H7 (cell line): ENCODE measurements around the gene MAOA. TPM values are rescaled to one million over a fixed set of nuclear protein-coding genes. Genes with fewer than 3 reads are reported as not detected.

Experiments
- DNase-seq: peaks from one replicate; pipeline ENCODE4 v3.0.0; 2012
- H3K27me3 ChIP-seq: 2 replicates; pipeline ENCODE4 v1.6.0; 2011; ENCODE audit warnings: mild to moderate bottlenecking, low read length; ENCODE audit not compliant: control insufficient read depth, insufficient read depth
- H3K36me3 ChIP-seq: replicated peaks from 2 replicates; pipeline ENCODE4 v1.5.1; 2011; ENCODE audit warnings: low read length; ENCODE audit not compliant: control insufficient read depth, insufficient read depth
- H3K4me3 ChIP-seq: 2 replicates; pipeline ENCODE4 v1.5.1; 2011; ENCODE audit warnings: low read depth, mild to moderate bottlenecking, control low read depth, low read length, moderate library complexity; ENCODE audit not compliant: insufficient read depth
- total RNA-seq: library from RNA; depleted of rRNA; stranded (reverse); fragments of >200 nt; shearing (Covaris generic); gene quantifications from 2 replicates; pipeline ENCODE4 v1.2.3, GENCODE V29; 2014

MAOA gene
- total RNA-seq, 1 experiment from 2014 or later = 20.1 TPM

DNA sequence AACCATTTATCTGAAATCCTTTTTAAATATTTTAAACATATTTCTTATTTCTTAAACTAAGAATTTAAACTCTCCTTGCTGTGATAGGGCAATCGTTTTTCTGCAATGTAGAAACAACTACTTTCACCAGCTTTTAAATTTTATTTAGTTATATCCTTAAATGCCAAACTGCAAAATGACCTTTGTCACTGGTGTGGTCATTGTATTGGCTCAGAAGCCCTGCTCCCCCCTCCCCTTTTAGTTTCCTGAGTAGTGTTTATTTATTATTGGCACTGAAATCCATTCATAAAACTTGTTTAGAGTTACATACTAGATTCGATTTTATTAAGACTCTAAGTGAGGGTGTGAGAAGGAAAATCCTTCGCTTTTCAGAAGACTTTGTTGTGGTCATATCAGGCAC is 23.0 kb downstream of the MAOA start:
- H3K36me3 ChIP-seq = no peaks in the 10 kb centered on the region
- H3K27me3 ChIP-seq = no peaks in the 10 kb centered on the region
- no peak overlapping the region for H3K4me3 ChIP-seq
- no peak for DNase-seq

DNA sequence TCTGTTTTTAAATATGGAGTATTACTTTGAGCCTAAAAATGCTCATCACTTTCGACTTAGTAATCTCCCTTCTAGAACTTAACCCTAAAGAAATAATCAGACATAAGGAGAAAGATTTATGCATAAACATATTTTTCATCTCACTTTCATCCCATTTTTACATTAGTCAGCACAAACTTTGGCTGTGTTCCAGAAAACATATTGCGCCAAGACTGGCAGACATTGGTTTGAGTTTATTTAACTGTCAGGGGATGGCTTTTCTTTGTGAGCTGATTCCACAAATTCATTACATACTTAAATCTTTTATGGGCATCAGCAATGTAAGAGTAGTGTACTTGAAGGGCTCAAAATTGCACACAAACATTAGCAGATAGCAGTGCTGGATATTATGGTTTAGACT is 23.7 kb downstream of the MAOA start:
- Histone ChIP-seq H3K36me3 (no peaks in the 10 kb centered on the region), H3K4me3 (no peak overlapping the region), H3K27me3 (no peaks in the 10 kb centered on the region)
- DNase-seq = no peak

DNA sequence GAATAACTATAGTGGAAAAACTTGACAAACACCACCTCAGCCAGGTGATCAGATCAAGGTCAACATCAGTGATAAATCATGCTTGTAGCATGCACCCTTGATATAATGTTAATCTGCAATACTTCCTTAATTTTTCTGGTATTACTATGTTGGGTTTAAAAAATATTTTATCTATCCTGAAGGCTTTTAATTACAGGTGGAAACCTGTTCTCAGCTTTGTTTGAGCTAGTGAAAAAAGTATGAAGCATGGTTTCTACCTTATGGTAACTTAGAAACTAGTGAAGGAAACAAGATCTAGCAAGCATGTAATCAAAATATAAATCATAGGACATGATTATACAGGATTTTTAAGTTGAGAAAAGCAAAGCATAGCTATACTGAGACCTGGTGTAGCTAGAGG is 26.6 kb downstream of the MAOA start:
- no peaks in the 10 kb centered on the region for H3K36me3 ChIP-seq
- no peak overlapping the region for H3K4me3 ChIP-seq
- no peak for DNase-seq
- H3K27me3 ChIP-seq = no peaks in the 10 kb centered on the region

DNA sequence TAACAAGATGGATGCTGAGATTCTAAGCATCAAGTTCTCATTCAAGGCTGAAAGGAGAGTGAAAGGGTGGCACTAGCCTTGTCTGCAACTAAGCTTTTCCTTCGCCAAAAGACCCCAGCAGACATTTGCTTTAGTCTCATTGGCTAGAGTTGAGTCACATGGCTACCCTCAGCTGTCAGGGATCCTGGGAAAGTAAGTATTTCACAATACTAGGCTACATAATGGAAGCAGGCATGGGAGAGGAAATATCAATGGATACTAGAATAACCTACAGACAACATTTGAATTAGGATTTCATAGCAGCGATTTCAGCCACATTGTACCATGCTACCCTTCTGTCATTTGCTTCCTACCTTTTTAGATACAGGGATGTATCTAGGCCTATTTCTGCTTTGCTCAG is 29.1 kb downstream of the MAOA start:
- Histone ChIP-seq H3K36me3 (no peaks in the 10 kb centered on the region), H3K27me3 (no peaks in the 10 kb centered on the region), H3K4me3 (no peak overlapping the region)
- no peak for DNase-seq

DNA sequence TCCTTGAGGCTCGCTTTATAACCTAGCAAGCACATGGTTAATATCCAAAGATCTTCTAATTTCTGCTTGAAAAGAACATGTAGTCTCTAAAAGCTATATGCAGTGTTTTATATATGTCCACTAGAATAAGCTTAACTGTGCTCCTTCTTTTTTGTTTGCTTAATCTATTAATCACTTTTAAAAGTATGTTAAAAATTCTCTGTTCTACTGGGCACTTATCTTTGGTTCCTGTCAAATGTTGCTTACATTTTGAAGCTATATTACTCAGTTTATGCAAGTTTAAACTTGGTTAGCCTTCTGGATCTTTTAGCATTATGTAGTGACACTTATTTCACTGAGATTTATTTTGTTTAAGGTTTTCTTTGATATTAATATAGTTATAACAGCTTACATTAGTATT is 32.5 kb downstream of the MAOA start:
- H3K36me3 ChIP-seq = no peaks in the 10 kb centered on the region
- no peak for DNase-seq
- H3K4me3 ChIP-seq = no peak overlapping the region
- H3K27me3 ChIP-seq = no peaks in the 10 kb centered on the region

DNA sequence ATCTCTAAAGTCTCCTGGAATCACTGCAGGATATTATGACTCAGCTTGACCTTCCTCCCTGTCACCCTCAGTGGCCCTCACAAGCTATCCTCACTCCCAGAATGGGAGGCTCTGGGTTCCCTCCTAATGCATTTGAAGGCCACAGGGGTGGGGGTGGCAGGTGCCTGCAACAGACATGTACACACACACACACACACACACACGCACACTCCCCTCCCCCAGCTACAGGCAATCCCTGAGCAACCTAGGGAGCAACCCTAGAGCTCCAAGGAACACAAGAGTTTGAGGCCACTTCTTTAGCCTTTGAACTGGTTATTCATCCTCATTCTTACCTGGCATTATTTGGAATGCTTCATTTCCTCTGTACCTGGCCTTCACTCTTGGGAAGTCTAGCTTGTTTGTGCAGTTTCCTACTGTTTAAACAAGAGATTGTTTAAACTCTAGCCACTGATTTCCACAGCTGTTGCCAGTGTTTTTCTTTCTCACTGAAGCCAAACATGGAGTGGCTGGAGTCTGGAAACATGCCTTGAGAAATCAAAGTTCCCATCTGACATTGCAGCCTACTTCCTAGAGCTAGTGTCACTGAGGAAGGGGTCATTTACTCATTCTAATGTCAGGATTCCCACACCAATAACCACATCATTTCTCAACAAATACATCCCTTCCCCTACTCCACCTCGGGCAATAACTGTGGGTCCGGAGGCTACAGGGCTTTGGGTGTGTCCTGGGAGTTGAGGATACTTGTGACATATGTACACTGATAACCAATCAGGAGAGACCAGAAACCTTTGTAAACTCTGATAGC is 37.7 kb downstream of the MAOA start:
- Histone ChIP-seq H3K4me3 (no peak overlapping the region), H3K36me3 (no peaks in the 10 kb centered on the region), H3K27me3 (no peaks in the 10 kb centered on the region)
- DNase-seq = no peak

DNA sequence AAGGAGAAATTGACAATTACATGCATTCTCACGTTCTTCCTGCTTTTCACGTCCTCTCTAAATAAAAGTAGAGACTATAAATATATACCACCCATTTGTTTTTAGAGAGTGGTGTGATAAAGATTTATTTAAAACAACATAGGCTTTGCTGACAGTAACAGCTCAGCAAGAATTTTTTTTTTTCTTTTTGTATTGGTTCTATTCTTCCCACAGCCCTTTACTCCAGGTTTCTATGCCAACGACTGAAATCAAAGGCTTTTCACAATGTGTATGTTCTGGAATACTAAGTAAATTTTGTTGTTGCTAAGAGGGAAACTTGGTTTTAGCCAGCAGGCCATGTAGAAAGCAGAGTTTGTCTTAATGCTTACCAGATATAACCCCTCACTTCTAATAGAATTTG is 43.4 kb downstream of the MAOA start:
- DNase-seq = no peak
- Histone ChIP-seq H3K4me3 (no peak overlapping the region), H3K27me3 (no peaks in the 10 kb centered on the region), H3K36me3 (no peaks in the 10 kb centered on the region)

DNA sequence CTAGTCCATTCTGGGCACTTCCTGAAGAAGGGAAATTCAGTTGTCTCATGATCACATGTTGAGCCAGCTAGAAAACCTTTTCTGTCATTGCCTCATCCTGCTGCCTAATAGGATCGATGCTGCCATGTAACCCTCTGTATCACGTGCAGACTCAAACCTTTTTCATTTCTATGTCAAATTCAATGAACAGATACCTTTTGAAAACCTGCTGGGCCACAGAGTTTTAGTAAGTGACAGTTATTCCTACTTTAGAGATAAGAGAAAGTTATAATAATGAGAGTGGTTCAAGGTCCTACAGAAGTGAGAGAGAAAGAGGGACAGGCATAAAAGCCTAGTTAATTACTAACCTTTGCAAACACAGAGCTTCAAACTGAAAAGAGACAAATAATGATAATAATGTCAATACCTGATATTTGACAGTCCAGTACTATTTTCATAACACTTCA is 46.0 kb downstream of the MAOA start:
- no peaks in the 10 kb centered on the region for H3K27me3 ChIP-seq
- DNase-seq = no peak
- H3K36me3 ChIP-seq = no peaks in the 10 kb centered on the region
- H3K4me3 ChIP-seq = no peak overlapping the region

DNA sequence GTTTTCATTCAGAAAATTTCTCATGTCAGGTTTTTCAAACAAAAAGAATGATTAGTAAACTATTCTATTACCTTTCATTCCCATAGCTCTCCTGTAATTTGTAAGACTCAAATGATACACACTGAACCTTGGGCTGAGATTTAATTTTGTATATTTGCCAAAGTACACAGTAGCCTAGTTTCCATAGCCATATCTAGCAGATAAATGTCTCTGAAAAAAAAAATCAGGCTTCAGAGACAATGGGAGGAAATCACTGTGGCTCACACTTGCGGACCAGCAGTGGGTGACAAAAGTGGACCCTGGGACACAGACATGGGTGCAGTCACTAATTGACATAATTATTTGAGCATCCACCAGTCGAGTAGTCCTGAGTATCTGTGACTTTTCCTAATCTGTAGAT is 46.6 kb downstream of the MAOA start:
- no peak for DNase-seq
- Histone ChIP-seq H3K4me3 (no peak overlapping the region), H3K36me3 (no peaks in the 10 kb centered on the region), H3K27me3 (no peaks in the 10 kb centered on the region)

DNA sequence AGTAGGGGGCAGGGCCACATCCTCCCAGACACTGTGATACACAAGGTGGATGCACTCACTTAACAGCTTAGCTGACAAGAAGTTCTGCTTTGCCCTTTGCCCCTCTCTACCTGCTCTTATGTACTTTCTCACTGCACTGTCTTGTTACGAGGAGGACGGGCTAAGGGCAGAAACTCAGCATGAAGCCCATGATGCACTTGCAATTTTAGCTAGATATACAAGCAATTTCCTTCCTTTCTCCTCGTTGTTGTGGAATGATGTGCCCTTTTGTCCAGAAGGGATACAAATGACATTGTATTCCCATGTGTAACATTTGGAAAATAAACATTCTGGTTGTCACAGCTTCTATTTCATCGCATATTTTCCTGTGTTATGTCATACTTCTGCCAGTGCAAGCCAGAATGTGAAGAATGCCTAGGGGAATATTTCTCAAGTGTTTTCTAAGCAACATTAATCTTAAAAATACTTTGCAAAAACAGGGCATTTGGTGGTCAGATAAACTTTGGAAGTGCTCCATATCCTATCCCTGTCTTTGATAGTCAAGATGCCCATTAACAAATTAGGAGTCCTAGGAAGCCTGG is 47.2 kb downstream of the MAOA start:
- no peak for DNase-seq
- H3K36me3 ChIP-seq = no peaks in the 10 kb centered on the region
- no peaks in the 10 kb centered on the region for H3K27me3 ChIP-seq
- H3K4me3 ChIP-seq = no peak overlapping the region

DNA sequence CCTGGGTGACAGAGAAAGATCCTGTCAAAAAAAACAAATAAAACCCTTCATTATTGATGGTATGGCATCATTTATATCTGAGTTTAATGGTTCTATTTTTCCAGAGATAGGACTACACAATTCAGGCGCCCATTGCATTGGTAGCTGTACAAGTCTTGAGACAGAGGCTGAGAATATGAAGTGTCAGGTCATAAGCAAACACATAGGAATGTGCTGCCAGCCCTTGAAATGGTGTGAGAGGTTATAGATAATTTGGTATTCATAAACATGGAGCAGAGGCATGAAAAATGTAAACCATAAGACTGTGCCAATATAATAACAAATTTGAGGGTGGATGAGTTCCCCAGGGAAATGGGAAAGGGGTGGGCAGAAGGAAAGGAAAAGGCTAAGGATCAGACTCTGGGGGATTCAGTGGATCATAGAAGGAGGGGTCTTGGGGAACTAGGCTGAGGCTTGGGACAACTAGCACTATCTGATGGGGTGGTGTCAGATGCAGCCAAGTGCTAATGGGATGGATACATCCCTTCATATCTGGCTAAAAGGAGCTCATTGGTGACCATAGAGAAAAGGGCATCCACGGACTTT is 50.8 kb downstream of the MAOA start:
- H3K27me3 ChIP-seq = no peaks in the 10 kb centered on the region
- DNase-seq = no peak
- H3K36me3 ChIP-seq = no peaks in the 10 kb centered on the region
- H3K4me3 ChIP-seq = no peak overlapping the region

DNA sequence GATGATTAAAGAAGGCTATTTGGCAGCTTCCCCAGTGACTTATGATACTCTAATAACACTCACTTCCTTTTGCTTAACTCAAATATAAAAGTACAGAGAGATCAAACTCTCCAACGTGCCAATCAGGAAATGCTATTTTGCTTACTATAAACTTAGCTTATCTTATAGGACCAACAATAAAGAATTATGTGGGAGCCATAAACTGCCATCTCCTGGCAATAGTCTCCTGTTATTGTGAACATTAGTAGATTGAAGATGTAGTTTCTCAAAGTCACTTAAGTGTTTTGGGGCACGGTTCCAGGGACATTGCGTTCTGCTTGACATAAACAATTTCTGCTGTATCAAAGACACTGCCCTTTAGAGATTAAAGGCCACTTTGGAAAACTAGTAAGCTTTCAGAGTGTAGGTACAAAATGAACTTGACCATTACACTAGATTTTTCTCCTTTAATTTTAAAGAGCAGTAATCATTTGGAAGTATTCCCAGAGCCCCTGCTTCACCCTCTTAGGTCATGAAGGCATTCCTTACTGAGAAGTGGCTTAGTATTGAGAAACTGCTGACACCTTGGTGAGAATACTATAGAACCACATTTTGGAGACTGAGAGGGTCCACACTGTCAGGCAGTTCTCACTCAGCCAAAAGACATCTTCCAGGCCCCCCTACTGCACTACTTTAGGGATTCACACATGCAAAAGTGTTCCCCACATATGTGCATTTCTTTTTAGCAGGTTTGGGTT is 51.9 kb downstream of the MAOA start:
- H3K27me3 ChIP-seq = no peaks in the 10 kb centered on the region
- H3K4me3 ChIP-seq = no peak overlapping the region
- DNase-seq = no peak
- H3K36me3 ChIP-seq = no peaks in the 10 kb centered on the region

DNA sequence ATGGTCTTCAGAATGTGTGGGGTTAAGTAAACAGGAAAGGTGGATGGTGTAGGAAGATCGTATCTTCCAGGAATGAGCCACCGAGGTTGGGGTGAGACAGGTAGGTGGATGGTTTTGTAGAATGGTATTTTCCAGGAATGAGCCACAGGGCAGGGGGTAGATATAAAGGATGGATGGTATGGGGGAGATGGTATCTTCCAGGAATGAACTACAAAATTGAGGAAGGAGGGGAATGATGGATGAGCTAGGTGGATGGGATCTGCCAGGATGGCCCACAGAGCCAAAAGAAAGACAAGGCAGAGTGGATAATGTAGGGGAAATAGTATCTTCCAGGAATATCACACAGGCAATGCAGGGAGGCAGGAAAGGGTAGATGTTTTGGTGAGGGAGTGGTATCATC is 60.0 kb downstream of the MAOA start:
- H3K36me3 ChIP-seq = no peaks in the 10 kb centered on the region
- DNase-seq = no peak

DNA sequence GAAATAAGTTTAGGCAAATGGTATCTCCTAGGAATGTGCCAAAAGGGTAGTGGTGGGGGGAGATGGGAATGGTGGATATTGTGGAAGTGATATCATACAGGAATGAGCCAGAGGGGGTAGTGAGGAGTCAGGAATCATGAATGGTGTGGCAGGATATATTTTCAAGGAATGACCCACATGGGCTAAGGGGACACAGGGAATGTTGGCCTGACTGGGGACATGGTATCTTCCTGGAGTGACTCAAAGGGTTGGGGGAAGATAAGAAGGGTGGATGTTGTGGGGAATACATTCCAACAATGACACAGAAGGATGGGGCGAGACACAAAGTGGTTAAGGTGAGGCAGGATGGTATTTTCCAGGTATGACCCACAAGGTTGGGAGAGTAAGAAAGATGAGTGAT is 60.6 kb downstream of the MAOA start:
- no peaks in the 10 kb centered on the region for H3K27me3 ChIP-seq
- H3K36me3 ChIP-seq = no peaks in the 10 kb centered on the region
- no peak overlapping the region for H3K4me3 ChIP-seq
- DNase-seq = no peak

More for the DNA sequence above, 60.0 kb downstream of the MAOA start:
- H3K4me3 ChIP-seq = no peak overlapping the region
- H3K27me3 ChIP-seq = no peaks in the 10 kb centered on the region

DNA sequence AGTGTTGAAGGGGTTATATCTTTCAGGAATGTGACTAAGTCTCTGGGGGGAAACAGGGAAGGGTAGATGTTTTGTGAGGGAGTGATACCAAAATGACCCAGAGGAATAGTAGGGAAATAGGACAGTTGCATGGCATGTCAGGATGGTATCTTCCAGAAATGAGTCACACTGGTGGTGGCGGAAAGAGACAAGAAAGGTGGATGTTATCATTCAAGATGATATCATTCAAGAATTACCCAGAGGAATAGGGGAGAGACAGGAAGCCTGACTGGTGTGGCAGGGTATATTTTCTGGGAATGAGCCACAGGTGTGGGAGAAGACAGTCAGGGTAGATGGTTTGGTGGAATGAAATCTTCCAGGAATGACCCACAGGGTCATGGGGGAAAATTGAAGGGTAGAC is 61.1 kb downstream of the MAOA start:
- DNase-seq = no peak
- no peaks in the 10 kb centered on the region for H3K27me3 ChIP-seq
- H3K4me3 ChIP-seq = no peak overlapping the region

More for the DNA sequence above, 61.1 kb downstream of the MAOA start:
- H3K36me3 ChIP-seq = no peaks in the 10 kb centered on the region
